Thyroid gland (tissue), 4 donors: ENCODE data around the gene ZNF318.

Experiments
- POLR2A ChIP-seq, 2 donors: fragments of 450-650 bp; IDR thresholded peaks; one replicate each; pipeline ENCODE4 v1.6.1; 2017; ENCODE audit warnings: antibody characterized with exemption in 2 of 2, mild to moderate bottlenecking in 2 of 2, moderate library complexity in 1 of 2
- TF ChIP-seq, protein P1 (sequence below), 6 experiments: fragments of 200-600 bp in 3 of 6; fragments of 450-650 bp in 3 of 6; sonication (generic) in 3 of 6; IDR thresholded peaks; one replicate each; pipeline ENCODE4 v1.5.1; 2016 to 2019; ENCODE audit warnings: antibody characterized with exemption in 6 of 6, mild to moderate bottlenecking in 2 of 6, inconsistent platforms in 1 of 6, moderate library complexity in 1 of 6

DNA sequence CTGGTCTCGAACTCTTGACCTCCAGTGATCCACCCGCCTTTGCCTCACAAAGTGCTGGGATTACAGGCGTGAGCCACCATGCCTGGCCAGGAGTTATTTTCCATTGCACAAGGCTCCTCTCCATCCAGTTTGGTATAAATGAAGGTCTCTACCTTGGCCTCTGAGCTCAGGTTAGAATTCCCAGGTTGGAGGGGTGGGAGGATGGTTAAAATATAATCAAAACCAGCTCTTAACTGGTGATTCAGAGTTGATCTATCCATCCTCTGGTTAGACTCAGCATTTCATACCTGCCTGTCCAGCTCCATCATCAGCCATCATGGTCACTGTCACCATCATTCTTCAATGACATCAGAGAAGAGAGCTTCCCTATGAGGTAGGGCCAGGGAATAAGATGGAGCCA, 74.0 kb downstream of the ZNF318 start:
- no peak for TF ChIP-seq POLR2A (IDR thresholded peaks at IDR 0.05)
- TF ChIP-seq, protein P1, sequence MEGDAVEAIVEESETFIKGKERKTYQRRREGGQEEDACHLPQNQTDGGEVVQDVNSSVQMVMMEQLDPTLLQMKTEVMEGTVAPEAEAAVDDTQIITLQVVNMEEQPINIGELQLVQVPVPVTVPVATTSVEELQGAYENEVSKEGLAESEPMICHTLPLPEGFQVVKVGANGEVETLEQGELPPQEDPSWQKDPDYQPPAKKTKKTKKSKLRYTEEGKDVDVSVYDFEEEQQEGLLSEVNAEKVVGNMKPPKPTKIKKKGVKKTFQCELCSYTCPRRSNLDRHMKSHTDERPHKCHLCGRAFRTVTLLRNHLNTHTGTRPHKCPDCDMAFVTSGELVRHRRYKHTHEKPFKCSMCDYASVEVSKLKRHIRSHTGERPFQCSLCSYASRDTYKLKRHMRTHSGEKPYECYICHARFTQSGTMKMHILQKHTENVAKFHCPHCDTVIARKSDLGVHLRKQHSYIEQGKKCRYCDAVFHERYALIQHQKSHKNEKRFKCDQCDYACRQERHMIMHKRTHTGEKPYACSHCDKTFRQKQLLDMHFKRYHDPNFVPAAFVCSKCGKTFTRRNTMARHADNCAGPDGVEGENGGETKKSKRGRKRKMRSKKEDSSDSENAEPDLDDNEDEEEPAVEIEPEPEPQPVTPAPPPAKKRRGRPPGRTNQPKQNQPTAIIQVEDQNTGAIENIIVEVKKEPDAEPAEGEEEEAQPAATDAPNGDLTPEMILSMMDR (IDR thresholded peaks at IDR 0.05), result no peak
